Ishikawa (cell line): ENCODE results near the gene RALGAPA1.

ENCODE experiments used
- CEBPB ChIP-seq: IDR thresholded peaks from 2 replicates; pipeline ENCODE4 v1.6.1; 2012
- CREB1 ChIP-seq: IDR thresholded peaks from 2 replicates; pipeline ENCODE4 v1.6.1; 2012; ENCODE audit warnings: low read depth
- EGR1 ChIP-seq: IDR thresholded peaks from 2 replicates; pipeline ENCODE4 v1.6.1; 2012
- EP300 ChIP-seq: IDR thresholded peaks from 2 replicates; pipeline ENCODE4 v1.6.1; 2012; ENCODE audit warnings: borderline replicate concordance
- FOXM1 ChIP-seq: IDR thresholded peaks from 2 replicates; pipeline ENCODE4 v1.6.1; 2012; ENCODE audit warnings: low read depth, borderline replicate concordance
- MAX ChIP-seq: IDR thresholded peaks from 2 replicates; pipeline ENCODE4 v1.6.1; 2012
- NFIC ChIP-seq: IDR thresholded peaks from 2 replicates; pipeline ENCODE4 v1.6.1; 2012
- RAD21 ChIP-seq: IDR thresholded peaks from 2 replicates; pipeline ENCODE4 v1.6.1; 2012; ENCODE audit warnings: low read depth
- REST ChIP-seq: IDR thresholded peaks from 2 replicates; pipeline ENCODE4 v1.6.1; 2012; ENCODE audit warnings: low read depth, mild to moderate bottlenecking
- TAF1 ChIP-seq: IDR thresholded peaks from 2 replicates; pipeline ENCODE4 v1.6.1; 2012; ENCODE audit warnings: low read depth, mild to moderate bottlenecking
- TCF12 ChIP-seq: IDR thresholded peaks from 2 replicates; pipeline ENCODE4 v1.6.1; 2012; ENCODE audit warnings: low read depth
- TEAD4 ChIP-seq: IDR thresholded peaks from 2 replicates; pipeline ENCODE4 v1.6.1; 2012
- USF1 ChIP-seq: IDR thresholded peaks from 2 replicates; pipeline ENCODE4 v1.6.1; 2012
- YY1 ChIP-seq: IDR thresholded peaks from 2 replicates; pipeline ENCODE4 v1.6.1; 2012; ENCODE audit warnings: low read depth
- ZBTB7A ChIP-seq: IDR thresholded peaks from 2 replicates; pipeline ENCODE4 v1.6.1; 2012; ENCODE audit warnings: low read depth

The RALGAPA1 gene

GRCh38 chr14:35844494-35844893 lies 35.4 kb upstream of the RALGAPA1 start:
- TF ChIP-seq YY1 (no peak), RAD21 (no peak), ZBTB7A (no peak), REST (no peak), EGR1 (no peak), TAF1 (no peak), EP300 (no peak), FOXM1 (no peak), TEAD4 (no peak), MAX (no peak), TCF12 (no peak), USF1 (no peak), NFIC (no peak)

- TF ChIP-seq RAD21 = no peak
- TF ChIP-seq CREB1 = no peak
- no peak for TF ChIP-seq MAX
- TF ChIP-seq EP300 = no peak
- TF ChIP-seq FOXM1 = no peak
- TF ChIP-seq CEBPB = no peak
- no peak for TF ChIP-seq REST
- TF ChIP-seq ZBTB7A = no peak
- no peak for TF ChIP-seq EGR1
- TF ChIP-seq TCF12 = no peak
- no peak for TF ChIP-seq USF1
- no peak for TF ChIP-seq YY1
- TF ChIP-seq TAF1 = no peak
- TF ChIP-seq TEAD4 = no peak
- TF ChIP-seq NFIC = no peak
Measured at GRCh38 chr14:35835208-35835982, 26.3 kb upstream of the RALGAPA1 start.

GRCh38 chr14:35829449-35829848 lies 20.4 kb upstream of the RALGAPA1 start:
- TF ChIP-seq YY1 (no peak), CEBPB (no peak)

- TF ChIP-seq TCF12 = no peak
- TF ChIP-seq REST = no peak
- TF ChIP-seq EP300 = no peak
Measured at GRCh38 chr14:35827678-35828472, 18.8 kb upstream of the RALGAPA1 start.
